Head of caudate nucleus (tissue), 42 donors: ENCODE results near the gene SLCO4C1.
"Not testable (repeated sequence)": the region's sequence is repeated elsewhere in the genome, so short reads cannot be mapped to it uniquely, and the experiment has no call there.

Source experiments
- DNase-seq, 42 donors: peaks; one replicate each; pipeline versions ENCODE4 v3.0.0 to v3.0.0-alpha.2; 2020 to 2021; ENCODE audit warnings: mixed read lengths in 7 of 42
- intact Hi-C: fragments of 100-400 bp; cut with DNase I; formaldehyde crosslinking; loops from one replicate; pipeline ENCODE4 v1.15.0; 2022

SLCO4C1 gene

GRCh38 chr5:102296178-102296817 is at the start of gene SLCO4C1:
TSS of gene SLCO4C1 (minus strand) at chr5:102296284. CDS start at chr5:102296262, 22 bp downstream.
- intact Hi-C loops: no loop called here
- DNase-seq: peak; percentile 25 to 90 (median 76)

- DNase-seq: no peak
Observed at GRCh38 chr5:102341681-102342288, 45.7 kb upstream of the SLCO4C1 start.

GRCh38 chr5:102324714-102325113 is 28.6 kb upstream of the SLCO4C1 start:
- intact Hi-C loops: no loop called here
- DNase-seq: no peak

More at GRCh38 chr5:102341681-102342288, 45.7 kb upstream of the SLCO4C1 start:
- intact Hi-C loops: no loop called here

- DNase-seq, intact Hi-C loops: not testable (repeated sequence)
Observed at GRCh38 chr5:102318801-102319200, 22.7 kb upstream of the SLCO4C1 start.

- intact Hi-C loops: no loop called here
- DNase-seq: no peak
Observed at GRCh38 chr5:102314328-102314727, 18.2 kb upstream of the SLCO4C1 start.

- intact Hi-C loops: no loop called here
- DNase-seq: no peak
Observed at GRCh38 chr5:102313912-102314311, 17.8 kb upstream of the SLCO4C1 start.

- intact Hi-C loops: no loop called here
- DNase-seq: no peak
Observed at GRCh38 chr5:102312586-102313370, 16.7 kb upstream of the SLCO4C1 start.

- intact Hi-C loops: no loop called here
Observed at GRCh38 chr5:102309586-102309985, 13.5 kb upstream of the SLCO4C1 start.

GRCh38 chr5:102307232-102307631 is 11.1 kb upstream of the SLCO4C1 start:
- intact Hi-C loops: no loop called here
- no peak for DNase-seq

More at GRCh38 chr5:102309586-102309985, 13.5 kb upstream of the SLCO4C1 start:
- DNase-seq: no peak

GRCh38 chr5:102306121-102306520 is 10.0 kb upstream of the SLCO4C1 start:
- intact Hi-C loops: no loop called here

GRCh38 chr5:102295534-102296177 is 428 bp downstream of the SLCO4C1 start:
- intact Hi-C loops: no loop called here
- no peak for DNase-seq

More at GRCh38 chr5:102306121-102306520, 10.0 kb upstream of the SLCO4C1 start:
- no peak for DNase-seq

- DNase-seq: no peak
- intact Hi-C loops: no loop called here
Observed at GRCh38 chr5:102294886-102295395, 1.1 kb downstream of the SLCO4C1 start.

- intact Hi-C loops: no loop called here
- DNase-seq: no peak
Observed at GRCh38 chr5:102290004-102290403, 6.1 kb downstream of the SLCO4C1 start.

GRCh38 chr5:102289251-102289899 is 6.7 kb downstream of the SLCO4C1 start:
- intact Hi-C loops: no loop called here
- no peak for DNase-seq

- no peak for DNase-seq
- intact Hi-C loops: no loop called here
Observed at GRCh38 chr5:102288630-102289029, 7.5 kb downstream of the SLCO4C1 start.

GRCh38 chr5:102286476-102286875 is 9.6 kb downstream of the SLCO4C1 start:
- intact Hi-C loops: no loop called here
- no peak for DNase-seq

GRCh38 chr5:102283102-102283797 is 12.8 kb downstream of the SLCO4C1 start:
- intact Hi-C loops: no loop called here
- DNase-seq: no peak

- no peak for DNase-seq
- intact Hi-C loops: no loop called here
Observed at GRCh38 chr5:102279711-102280110, 16.4 kb downstream of the SLCO4C1 start.
